Activated naive CD8-positive, alpha-beta T cell treated with anti-CD3 and anti-CD28 coated beads, Interleukin-2, amount 10 ng/mL, durations not matched to agents 7 days and 5 days (primary cell): Measurements from ENCODE around the gene CCBE1. TPM values are rescaled to one million over a fixed set of nuclear protein-coding genes. Genes with fewer than 3 reads are reported as not detected.

Source experiments
- ATAC-seq: fragments of 150-1000 bp; cut with Tn5 transposase; one replicate; pipeline ENCODE4 v1.10.0; 2021; ENCODE audit warnings: low read depth, moderate library complexity
- POLR2A ChIA-PET: fragments of 350-600 bp; sonication (Branson Sonifier 250); formaldehyde crosslinking; loops from one replicate; lab custom pipeline; 2021; ENCODE audit warnings: antibody characterized with exemption; lab: Charles Lee
- DNase-seq: peaks from one replicate; pipeline ENCODE4 v3.0.0; 2021
- H3K27ac Mint-ChIP-seq: one replicate; pipeline ENCODE4 v1.8.0; 2022; ENCODE audit warnings: mild to moderate bottlenecking, mixed read lengths
- H3K27me3 Mint-ChIP-seq: one replicate; pipeline ENCODE4 v1.8.0; 2022; ENCODE audit warnings: mild to moderate bottlenecking, moderate library complexity, mixed read lengths
- H3K36me3 Mint-ChIP-seq: one replicate; pipeline ENCODE4 v1.8.0; 2021; ENCODE audit warnings: mild to moderate bottlenecking, mixed read lengths
- H3K4me1 Mint-ChIP-seq: one replicate; pipeline ENCODE4 v1.8.0; 2021; ENCODE audit warnings: mixed read lengths
- H3K4me3 Mint-ChIP-seq: one replicate; pipeline ENCODE4 v1.8.0; 2022; ENCODE audit warnings: mild to moderate bottlenecking, moderate library complexity, mixed read lengths
- H3K9me3 Mint-ChIP-seq: one replicate; pipeline ENCODE4 v1.8.0; 2021; ENCODE audit warnings: mixed read lengths
- total RNA-seq, 2 experiments: library from RNA; stranded (reverse); gene quantifications; one replicate each; pipeline ENCODE4 v1.2.3, GENCODE V29; 2021

Gene CCBE1
- total RNA-seq, 2 experiments from 2014 or later: not detected

DNA sequence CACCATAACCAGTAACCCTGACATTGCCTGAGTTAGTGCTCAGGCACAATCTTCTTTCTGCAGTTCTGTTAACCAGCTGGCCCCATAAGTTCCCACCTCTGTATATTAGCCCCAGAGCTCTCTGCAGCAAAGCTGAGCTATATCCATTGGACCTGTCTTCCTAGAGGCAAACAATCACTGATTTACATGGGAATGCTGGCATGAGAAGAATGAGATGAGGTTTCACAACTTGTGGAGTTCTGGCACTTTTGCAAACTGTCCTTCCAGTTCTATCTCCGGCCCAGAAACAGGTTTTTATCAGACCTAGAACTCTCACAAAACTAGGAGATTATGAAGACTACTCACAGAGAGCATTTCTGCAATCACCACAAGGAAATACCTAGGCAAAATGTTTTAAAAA lies 7.9 kb upstream of the CCBE1 start:
- peaks cover 8% of the 10 kb centered on the region for H3K27me3 Mint-ChIP-seq
- H3K4me3 Mint-ChIP-seq: no peak overlapping the region
- H3K36me3 Mint-ChIP-seq: no peaks in the 10 kb centered on the region
- no peaks in the 10 kb centered on the region for H3K9me3 Mint-ChIP-seq
- no peaks in the 10 kb centered on the region for H3K4me1 Mint-ChIP-seq
- POLR2A ChIA-PET: no interaction called here
- no peak overlapping the region for H3K27ac Mint-ChIP-seq
- DNase-seq: no peak
- ATAC-seq: no peak

DNA sequence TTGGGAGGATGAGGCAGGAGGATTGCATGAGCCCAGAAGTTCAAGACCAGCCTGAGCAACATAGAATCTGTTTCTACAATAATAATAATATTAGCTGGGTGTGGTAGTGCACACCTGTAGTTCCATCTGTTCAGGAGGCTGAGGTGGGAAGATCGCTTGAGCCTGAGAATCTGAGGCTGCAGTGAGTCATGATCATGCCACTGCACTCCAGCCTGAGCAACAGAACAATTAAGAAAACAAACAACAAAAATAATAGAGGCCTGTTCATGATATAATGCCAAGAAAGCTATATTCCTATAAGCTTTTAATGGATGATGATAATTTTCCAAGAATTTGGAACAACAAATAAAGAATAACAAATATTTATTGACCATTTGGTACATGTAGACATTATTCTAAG lies 6.9 kb upstream of the CCBE1 start:
- no peak overlapping the region for H3K27ac Mint-ChIP-seq
- peaks cover 13% of the 10 kb centered on the region for H3K27me3 Mint-ChIP-seq
- DNase-seq (no peak), ATAC-seq (no peak)
- no peaks in the 10 kb centered on the region for H3K36me3 Mint-ChIP-seq
- POLR2A ChIA-PET: no interaction called here
- no peaks in the 10 kb centered on the region for H3K9me3 Mint-ChIP-seq
- no peak overlapping the region for H3K4me3 Mint-ChIP-seq
- H3K4me1 Mint-ChIP-seq: no peaks in the 10 kb centered on the region

DNA sequence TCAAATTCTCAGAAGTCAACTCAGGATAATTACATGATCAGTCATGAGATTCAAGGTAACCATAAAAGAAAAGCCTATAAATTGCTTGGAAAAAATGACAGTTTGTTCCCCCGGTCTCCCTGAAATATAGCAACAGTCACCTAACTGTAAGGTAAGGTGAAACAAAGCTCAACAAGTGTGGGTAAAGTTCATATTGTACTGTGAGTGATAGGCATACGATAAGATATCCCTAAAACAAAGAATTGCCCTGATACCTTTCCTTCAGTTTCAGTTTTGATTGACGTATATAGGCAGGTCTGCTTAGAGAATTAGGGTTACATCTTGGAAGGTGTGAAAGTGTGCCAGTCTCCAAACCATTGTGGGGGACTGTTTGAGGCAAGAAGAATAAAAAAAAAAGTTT lies 4.0 kb upstream of the CCBE1 start:
- no peaks in the 10 kb centered on the region for H3K36me3 Mint-ChIP-seq
- no peak for DNase-seq
- peaks cover 7% of the 10 kb centered on the region for H3K4me1 Mint-ChIP-seq
- peaks cover 36% of the 10 kb centered on the region for H3K27me3 Mint-ChIP-seq
- H3K9me3 Mint-ChIP-seq: no peaks in the 10 kb centered on the region
- H3K27ac Mint-ChIP-seq: no peak overlapping the region
- no peak for ATAC-seq
- POLR2A ChIA-PET: no interaction called here
- H3K4me3 Mint-ChIP-seq: no peak overlapping the region

DNA sequence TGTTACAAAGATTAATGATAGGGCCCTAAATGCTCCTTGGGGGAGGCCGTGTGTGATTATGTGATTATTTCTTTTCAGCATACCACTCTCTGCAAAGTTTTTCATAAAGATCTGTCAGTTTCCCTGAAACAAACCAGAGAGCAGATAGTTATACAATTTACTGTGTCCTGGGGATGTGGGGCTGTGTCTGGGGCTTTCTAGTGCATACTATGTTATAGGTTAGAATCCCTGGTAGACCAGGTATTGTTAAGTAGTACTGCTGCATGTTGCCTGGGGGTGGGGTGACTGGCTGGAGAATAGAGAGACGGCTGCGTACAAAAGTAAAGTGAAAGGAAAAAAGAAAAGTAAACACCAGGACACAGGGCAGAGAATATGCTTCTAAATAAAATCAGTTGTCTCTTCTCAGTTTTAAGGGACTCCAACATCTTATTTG lies 3.3 kb upstream of the CCBE1 start:
- no peaks in the 10 kb centered on the region for H3K36me3 Mint-ChIP-seq
- POLR2A ChIA-PET: no interaction called here

DNA sequence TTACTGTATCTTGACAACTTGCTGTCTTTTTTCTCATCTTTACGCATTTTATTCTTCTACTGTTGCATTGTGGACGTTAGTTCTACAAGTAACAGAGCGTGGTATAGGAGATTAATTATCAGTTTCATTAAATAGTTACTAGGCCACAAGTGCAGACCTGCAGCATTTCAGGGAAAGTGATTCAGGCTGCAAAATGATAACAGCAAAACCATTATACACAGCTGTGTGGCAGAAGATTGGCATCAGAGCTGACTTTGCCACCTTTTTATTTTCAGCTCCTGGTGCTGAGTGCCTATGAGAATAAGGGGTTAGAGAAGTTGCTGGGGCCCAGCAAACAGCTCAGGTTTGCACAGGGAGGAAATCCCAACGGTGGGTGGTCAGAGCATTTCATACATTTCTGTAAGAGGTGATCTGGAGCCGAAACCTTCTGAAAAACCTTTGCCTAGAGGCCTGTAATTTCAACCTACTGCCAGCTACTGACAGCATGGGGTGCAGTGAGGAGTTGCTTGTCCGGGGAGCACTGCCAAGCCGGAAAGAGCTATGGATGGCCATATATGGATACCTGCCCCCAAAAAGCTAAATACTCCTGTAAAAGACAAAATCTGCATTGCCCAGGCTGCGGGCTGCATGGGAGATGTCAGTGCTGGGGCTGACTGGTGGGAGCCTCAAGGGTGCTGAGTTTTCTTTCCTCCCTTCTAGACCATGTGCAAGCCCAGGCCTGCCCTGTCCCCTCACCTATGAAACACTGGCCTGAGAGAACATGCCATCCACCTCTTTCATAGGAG lies 2.7 kb upstream of the CCBE1 start:
- H3K4me1 Mint-ChIP-seq: peaks cover 10% of the 10 kb centered on the region
- DNase-seq: no peak
- no peak overlapping the region for H3K27ac Mint-ChIP-seq
- H3K4me3 Mint-ChIP-seq: no peak overlapping the region
- H3K9me3 Mint-ChIP-seq: no peaks in the 10 kb centered on the region
- ATAC-seq: no peak
- no peaks in the 10 kb centered on the region for H3K36me3 Mint-ChIP-seq
- POLR2A ChIA-PET: no interaction called here
- H3K27me3 Mint-ChIP-seq: peaks cover 50% of the 10 kb centered on the region

More for the DNA sequence above, 3.3 kb upstream of the CCBE1 start:
- Mint-ChIP-seq H3K4me1 (peaks cover 10% of the 10 kb centered on the region), H3K27me3 (peaks cover 44% of the 10 kb centered on the region), H3K27ac (no peak overlapping the region), H3K4me3 (no peak overlapping the region), H3K9me3 (no peaks in the 10 kb centered on the region)
- ATAC-seq (no peak), DNase-seq (no peak)

DNA sequence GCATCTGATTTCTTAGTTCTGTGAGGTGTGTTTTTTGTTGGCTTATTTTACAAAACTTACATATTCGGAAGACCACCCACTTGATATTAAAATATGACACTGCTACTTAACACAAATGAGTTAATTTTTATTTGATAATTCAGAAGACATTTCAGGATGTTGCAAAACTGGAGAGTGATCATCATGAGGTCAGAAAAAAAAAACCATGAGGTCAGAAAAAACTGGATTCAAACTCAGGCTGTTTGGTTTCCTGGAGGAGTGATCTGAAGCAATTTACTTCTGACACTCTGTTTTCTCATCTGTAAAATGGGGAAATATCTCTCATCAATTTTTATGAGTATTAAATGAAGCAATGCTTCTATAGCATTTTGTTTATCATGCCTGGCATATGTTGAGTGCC lies 1.8 kb upstream of the CCBE1 start:
- H3K4me3 Mint-ChIP-seq: no peak overlapping the region
- peaks cover 10% of the 10 kb centered on the region for H3K4me1 Mint-ChIP-seq
- no peak overlapping the region for H3K27ac Mint-ChIP-seq
- POLR2A ChIA-PET: no interaction called here
- H3K27me3 Mint-ChIP-seq: peaks cover 58% of the 10 kb centered on the region
- no peaks in the 10 kb centered on the region for H3K36me3 Mint-ChIP-seq
- H3K9me3 Mint-ChIP-seq: no peaks in the 10 kb centered on the region
- no peak for DNase-seq
- no peak for ATAC-seq

DNA sequence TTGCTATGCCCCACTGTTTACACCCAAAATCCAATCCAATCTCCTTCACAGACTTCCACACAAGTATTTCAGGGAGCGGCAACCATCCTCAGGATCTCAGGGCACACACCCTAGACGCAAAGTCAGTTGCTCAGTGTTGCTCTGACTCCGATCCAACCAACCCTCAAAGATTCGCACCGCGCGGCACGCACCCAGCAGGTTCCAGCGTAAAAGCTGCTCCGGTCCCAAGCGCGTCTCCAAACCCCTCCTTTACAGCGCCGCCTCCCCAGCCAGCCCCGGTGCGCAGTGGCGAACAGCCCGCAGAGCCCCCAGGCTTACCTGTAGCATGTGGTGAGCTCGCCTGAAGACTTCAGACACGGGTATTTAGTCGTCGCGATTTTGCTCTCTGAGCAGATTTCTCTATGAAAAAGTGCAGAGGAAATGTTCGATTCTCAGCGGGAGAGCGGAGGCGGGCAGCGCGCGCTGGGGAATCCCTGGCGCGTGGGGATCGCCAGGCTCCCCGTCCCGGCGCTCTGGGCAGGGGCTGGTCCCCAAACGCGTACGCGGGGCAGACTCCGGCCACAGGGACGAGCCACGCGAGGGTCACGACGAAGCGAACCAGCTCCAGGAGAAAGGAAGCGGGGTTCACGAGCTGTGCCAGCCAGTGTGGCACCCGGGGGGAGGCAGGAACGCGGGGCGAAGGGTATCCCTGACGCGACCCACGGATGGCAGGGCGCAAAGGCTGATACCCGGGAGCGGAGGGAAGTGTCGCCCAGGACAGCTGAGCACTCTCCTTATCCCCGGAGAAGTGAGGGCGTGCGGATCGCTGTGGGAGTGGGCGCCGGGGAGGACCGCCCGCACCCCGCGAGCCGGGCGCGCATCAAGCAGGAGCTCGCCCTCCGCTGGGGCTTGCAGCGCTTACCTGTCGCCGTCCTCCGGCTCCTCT lies 650 bp downstream of the CCBE1 start:
- Mint-ChIP-seq H3K27me3 (peaks cover 66% of the 10 kb centered on the region), H3K36me3 (no peaks in the 10 kb centered on the region), H3K4me1 (peaks cover 10% of the 10 kb centered on the region), H3K4me3 (peak overlapping the region; percentile 40), H3K27ac (no peak overlapping the region), H3K9me3 (no peaks in the 10 kb centered on the region)
- peak; percentile 27 for DNase-seq
- ATAC-seq: no peak
- POLR2A ChIA-PET: no interaction called here

DNA sequence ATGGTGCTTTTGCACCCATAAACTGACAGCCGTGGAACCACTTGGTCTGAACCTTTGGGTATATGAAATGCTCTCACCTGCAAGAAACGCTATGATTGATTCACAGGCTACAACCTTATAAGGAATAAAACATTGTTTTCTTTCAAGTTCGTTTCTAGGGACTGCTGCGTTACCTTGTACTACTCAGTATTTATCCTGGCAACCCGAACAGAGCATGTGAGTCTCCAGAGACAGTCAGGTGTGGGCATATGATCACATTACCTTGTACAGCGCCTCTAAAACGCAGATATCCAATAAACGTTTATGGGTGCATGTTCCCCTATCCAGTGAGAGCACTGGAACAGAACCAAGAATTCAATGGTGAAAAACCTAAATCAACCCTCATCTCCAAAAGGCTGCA lies 1.7 kb downstream of the CCBE1 start:
- no peak for DNase-seq
- Mint-ChIP-seq H3K4me3 (no peak overlapping the region), H3K9me3 (no peaks in the 10 kb centered on the region), H3K4me1 (peaks cover 10% of the 10 kb centered on the region), H3K27me3 (peaks cover 71% of the 10 kb centered on the region), H3K36me3 (no peaks in the 10 kb centered on the region), H3K27ac (no peak overlapping the region)
- no peak for ATAC-seq
- POLR2A ChIA-PET: no interaction called here

DNA sequence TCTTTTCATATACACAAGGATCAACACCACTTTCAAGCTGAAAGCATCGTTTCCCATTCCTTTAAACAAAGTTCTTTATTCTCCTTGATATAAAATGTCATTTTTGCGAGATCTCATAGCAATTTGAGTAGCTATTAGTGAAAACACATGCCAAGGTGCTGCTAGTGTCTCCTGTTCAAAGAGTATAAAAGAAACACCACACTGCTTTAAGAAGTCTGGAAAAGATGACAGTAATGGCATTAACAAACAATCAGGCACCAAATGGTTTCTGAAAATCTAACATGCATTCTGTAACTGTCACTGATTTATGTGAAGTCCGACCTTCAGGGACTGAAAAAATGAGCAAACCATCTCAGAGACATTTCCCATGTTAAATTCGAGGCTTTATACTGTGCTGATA lies 2.4 kb downstream of the CCBE1 start:
- DNase-seq (no peak), ATAC-seq (no peak)
- Mint-ChIP-seq H3K36me3 (no peaks in the 10 kb centered on the region), H3K27ac (no peak overlapping the region), H3K9me3 (no peaks in the 10 kb centered on the region), H3K27me3 (peaks cover 77% of the 10 kb centered on the region), H3K4me1 (peaks cover 10% of the 10 kb centered on the region), H3K4me3 (no peak overlapping the region)
- POLR2A ChIA-PET: no interaction called here

DNA sequence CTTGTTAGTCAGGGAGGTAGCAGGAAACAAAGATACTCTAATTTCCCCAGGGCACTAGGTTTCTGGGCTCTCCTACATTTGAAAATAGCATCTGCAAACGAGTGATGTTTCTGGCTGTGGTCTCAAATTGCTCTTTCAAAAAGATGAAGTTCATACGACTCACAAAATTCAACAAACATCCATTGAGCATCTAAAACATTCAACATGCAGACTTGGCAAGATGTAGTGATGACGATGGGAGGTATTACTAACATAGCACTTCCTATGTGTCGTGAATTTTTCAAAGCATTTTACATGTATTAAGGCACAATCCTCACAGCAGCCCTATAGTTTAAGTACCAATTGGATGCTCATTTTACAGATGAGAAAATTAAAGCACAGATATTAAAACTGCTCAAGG lies 5.2 kb downstream of the CCBE1 start:
- POLR2A ChIA-PET: no interaction called here
- H3K27ac Mint-ChIP-seq: no peak overlapping the region
- DNase-seq: no peak
- H3K4me3 Mint-ChIP-seq: no peak overlapping the region
- ATAC-seq: no peak
- H3K36me3 Mint-ChIP-seq: no peaks in the 10 kb centered on the region
- H3K27me3 Mint-ChIP-seq: peaks cover 61% of the 10 kb centered on the region
- H3K9me3 Mint-ChIP-seq: no peaks in the 10 kb centered on the region
- peaks cover 6% of the 10 kb centered on the region for H3K4me1 Mint-ChIP-seq

DNA sequence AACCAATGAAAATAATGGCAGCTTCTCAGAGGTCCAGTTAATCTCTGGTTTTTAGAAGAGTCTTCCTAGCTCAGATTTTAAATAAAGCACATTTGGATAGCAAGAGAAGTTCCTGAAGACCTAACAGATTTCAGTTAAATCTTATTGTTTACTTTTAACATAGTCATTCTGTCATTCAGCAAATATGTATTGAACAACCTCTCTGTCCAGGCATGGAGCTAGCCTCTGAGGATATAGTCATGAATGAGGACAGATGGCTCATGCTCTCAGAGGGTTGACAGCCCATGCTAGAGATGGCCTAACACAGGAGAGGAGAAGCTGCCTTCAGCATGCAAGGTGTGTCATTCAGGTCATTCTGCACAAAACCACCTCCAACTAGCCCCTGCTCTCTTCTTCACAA lies 6.2 kb downstream of the CCBE1 start:
- Mint-ChIP-seq H3K36me3 (no peaks in the 10 kb centered on the region), H3K27ac (no peak overlapping the region), H3K9me3 (no peaks in the 10 kb centered on the region), H3K4me3 (no peak overlapping the region), H3K4me1 (peaks cover under 1% of the 10 kb centered on the region), H3K27me3 (peaks cover 52% of the 10 kb centered on the region)
- POLR2A ChIA-PET: no interaction called here
- no peak for DNase-seq
- no peak for ATAC-seq

DNA sequence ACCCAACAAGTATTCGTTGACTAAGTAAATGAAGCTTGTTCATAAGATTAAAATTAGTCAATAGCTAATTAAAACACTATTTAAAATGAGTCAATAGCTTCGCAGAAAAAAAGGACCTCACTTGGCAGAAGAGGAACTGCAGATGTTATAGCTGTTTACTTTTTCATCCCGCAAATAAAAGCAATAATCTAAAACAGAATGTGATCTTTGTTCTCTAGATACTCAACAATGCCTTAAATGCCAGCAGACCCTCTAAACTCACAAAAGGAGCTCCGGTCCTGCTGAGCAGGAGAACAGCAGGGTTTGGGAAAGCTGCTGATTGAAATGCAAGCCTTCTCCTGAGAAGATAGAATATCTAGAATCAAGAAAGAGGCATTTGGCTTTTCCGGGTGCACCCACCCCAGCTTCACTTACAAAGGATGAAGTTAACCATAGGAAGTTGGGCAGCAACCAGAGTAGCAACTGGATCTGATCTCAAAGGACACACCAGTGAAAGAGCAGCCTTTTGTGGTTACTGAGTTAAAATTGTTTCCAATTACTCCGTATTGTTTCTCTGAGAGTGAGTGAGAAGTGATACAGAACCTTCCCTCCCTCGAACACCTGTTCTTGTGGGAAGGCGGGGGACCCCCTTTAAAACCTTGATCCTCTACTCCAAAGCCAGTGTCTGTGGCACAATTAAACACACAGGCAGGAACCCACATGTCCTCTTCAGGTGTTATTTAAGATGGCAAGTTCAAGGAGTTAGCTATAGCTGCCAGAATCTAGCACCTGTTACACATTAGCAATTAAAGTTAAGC lies 6.8 kb downstream of the CCBE1 start:
- H3K27me3 Mint-ChIP-seq: peaks cover 46% of the 10 kb centered on the region
- H3K4me3 Mint-ChIP-seq: no peak overlapping the region
- H3K4me1 Mint-ChIP-seq: no peaks in the 10 kb centered on the region
- ATAC-seq: no peak
- no peaks in the 10 kb centered on the region for H3K36me3 Mint-ChIP-seq
- no peaks in the 10 kb centered on the region for H3K9me3 Mint-ChIP-seq
- no peak for DNase-seq
- no peak overlapping the region for H3K27ac Mint-ChIP-seq
- POLR2A ChIA-PET: no interaction called here

DNA sequence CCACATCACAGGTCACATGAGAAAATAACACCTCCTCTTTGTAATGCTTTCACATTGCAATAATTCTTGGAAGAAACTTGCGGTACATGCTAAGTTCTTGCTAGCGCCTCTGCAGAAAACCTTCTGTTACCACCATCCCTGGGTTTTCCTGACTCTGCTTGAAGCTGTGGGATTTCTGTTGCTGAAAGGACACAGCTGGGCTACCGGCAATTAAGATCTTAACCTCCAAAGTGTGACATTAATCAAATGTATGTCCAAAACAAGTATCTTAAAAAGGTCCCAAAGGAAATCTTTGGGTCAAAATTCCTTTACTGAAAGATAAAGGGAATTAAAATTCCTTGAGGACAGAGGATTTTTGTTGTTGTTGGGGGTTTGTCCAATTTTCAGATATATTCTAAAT lies 7.5 kb downstream of the CCBE1 start:
- POLR2A ChIA-PET: no interaction called here
- Mint-ChIP-seq H3K36me3 (no peaks in the 10 kb centered on the region), H3K27me3 (peaks cover 41% of the 10 kb centered on the region), H3K27ac (no peak overlapping the region), H3K4me1 (no peaks in the 10 kb centered on the region), H3K9me3 (no peaks in the 10 kb centered on the region), H3K4me3 (no peak overlapping the region)
- no peak for DNase-seq
- ATAC-seq: no peak
